ENCODE data around the gene HPX.

GRCh38 chr11:6406370-6406769 is 34.4 kb downstream of the HPX start:
- no peak for TF ChIP-seq POLR2A (IDR thresholded peaks at IDR 0.05)
- TF ChIP-seq CTCF (IDR thresholded peaks at IDR 0.05) = no peak

Data from thyroid gland (tissue), 4 donors.